HS-27A (cell line): ENCODE data around the gene CYP4F8.
"Not testable (repeated sequence)": the region's sequence is repeated elsewhere in the genome, so short reads cannot be mapped to it uniquely, and the experiment has no call there.

ENCODE experiments used
- DNase-seq: peaks from one replicate; pipeline ENCODE4 v3.0.0-alpha.2; 2012; ENCODE audit warnings: low read depth, missing footprints

The CYP4F8 gene, protein sequence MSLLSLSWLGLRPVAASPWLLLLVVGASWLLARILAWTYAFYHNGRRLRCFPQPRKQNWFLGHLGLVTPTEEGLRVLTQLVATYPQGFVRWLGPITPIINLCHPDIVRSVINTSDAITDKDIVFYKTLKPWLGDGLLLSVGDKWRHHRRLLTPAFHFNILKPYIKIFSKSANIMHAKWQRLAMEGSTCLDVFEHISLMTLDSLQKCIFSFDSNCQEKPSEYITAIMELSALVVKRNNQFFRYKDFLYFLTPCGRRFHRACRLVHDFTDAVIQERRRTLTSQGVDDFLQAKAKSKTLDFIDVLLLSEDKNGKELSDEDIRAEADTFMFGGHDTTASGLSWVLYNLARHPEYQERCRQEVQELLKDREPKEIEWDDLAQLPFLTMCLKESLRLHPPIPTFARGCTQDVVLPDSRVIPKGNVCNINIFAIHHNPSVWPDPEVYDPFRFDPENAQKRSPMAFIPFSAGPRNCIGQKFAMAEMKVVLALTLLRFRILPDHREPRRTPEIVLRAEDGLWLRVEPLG

DNA sequence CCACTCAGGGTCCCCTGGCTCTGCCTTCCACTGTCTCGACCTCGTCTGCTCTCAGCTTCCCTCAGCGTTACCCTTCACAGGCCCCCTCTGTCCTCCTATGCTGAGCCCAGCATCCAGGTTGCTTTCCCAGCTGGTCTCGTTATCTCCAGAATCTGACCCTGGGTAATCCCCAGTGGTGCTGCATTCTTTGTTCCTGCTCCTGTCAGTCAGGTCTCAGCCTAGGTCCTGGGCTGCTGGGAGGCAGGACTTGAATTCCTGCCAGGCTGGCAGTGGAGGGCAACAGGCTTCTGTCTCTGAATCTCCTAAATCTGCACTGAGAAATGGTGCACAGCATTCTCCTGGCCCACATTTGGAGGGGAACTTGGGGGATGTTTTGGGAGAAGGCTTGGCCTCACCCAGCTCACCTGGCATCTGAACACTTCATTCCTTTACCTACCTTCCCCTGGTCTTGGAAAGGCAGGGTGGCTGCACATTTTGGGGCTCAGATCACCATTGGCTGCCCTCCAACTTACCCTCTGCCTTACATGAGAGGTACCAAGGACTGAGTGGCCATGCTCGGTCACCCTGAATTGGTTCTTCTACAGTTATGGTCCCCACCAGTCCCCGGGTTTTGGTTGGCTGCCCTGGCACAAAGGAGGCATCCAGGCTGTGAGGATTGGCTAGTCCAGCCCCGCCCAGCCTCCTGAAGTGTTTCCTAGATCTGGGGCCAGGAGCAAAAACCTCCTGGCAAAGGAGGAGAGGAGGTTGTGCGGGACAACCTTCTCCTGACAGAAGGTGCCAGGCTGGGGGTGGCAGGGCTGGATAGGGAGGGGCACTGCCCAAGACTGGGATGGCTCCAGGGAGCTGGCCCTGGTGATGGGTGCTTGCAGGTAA, at the start of gene CYP4F8:
CYP4F8 (plus strand) TSS at position 712 of the 873 bp plus-strand sequence. CDS start 399 bp downstream, outside the sequence.
- DNase-seq, result no peak

DNA sequence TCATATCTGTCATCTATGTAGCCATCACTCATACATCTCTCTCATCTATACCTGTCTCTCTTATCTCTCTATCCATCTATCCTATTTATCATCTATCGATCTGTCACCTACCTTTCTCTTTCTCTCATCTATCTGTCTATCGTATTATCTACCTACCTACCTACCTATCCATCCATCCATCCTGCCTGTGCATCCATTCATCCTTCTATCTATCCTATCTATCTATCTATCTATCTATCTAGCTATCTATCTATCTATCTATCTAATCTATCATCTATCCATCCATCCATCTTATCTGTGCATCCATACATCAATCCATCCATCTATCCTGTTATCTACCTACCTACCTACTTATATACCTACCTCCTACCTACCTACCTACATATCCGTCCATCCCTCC, 44.6 kb upstream of the CYP4F8 start:
- DNase-seq, result no peak

DNA sequence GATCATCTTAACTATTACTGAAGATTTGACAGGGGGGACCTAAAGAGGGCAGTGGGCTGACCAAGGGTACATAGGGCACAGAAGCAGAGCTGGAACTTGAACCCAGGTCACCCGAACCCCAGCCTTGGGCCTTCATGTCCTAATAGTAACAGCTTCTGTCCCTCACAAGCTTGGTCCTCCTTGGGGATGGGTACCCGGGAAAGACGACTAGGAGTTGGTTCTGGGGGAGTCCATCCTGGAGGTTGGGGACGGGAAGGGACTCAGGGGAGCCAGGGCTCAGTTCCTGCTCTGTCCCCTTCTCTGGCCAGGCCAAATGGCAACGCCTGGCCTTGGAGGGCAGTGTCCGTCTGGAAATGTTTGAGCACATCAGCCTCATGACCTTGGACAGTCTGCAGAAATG, 39.6 kb upstream of the CYP4F8 start:
- no peak for DNase-seq

DNA sequence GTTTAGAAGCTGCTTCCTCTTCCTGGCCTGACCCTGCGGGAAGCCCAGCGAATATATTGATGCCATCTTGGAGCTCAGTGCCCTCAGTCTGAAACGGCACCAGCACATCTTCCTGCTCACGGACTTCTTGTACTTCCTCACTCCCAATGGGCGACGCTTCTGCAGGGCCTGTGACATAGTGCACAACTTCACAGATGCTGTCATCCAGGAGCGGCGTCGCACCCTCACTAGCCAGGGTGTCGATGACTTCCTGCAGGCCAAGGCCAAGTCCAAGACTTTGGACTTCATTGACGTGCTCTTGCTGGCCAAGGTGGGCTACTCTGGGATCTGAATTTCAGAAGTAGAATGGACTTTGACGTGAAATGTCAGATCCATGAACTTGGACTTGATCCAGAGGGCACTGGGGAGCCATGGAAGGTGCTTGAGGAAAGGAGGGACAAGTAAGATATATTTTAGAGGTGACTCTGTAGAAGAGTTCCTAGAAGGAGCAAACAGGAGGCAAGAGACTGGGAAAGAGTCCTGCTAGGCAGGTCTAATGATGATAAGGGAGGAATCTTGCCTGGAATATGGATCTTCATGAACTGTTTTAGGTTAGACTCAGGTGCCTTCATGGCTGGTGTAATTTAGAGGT, 38.4 kb upstream of the CYP4F8 start:
- DNase-seq, result no peak

DNA sequence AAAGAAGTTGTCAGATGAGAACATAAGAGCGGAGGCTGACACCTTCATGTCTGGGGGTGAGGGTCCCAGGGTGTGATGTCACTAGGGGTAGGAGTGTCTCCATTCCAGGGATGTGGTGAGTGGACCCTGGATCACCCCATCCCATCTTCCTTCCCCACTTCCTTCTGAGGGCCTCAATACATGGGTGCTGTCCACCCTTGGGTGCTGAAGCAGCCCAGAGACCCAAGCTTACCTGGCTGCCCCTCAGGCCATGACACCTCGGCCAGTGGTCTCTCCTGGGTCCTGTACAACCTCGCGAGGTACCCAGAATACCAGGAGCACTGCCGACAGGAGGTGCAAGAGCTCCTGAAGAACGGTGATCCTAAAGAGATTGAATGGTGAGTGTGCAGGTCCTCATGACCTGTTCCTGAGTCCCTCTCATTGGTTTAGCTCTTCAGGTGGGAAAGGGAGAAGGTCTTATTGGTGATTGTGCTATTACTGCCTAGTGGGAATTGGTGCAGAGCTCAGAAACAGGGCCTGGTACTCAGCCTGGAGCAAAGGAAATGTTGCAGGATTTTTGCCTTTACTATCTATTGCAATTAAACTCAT, 37.7 kb upstream of the CYP4F8 start:
- DNase-seq, result no peak

DNA sequence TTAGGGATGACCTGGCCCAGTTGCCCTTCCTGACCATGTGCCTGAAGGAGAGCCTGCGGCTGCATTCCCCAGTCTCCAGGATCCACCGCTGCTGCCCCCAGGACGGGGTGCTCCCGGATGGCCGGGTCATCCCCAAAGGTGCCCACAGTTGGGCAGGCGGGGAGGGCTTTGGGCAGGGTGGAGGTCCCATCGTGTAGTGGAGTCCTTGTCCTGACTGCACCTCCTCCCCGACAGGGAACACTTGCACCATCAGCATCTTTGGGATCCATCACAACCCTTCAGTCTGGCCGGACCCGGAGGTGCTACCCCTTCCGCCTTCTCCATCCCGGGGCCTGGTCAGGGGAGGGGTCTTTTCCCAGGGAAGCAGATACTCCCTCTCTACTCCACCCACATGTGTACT, 31.7 kb upstream of the CYP4F8 start:
- no peak for DNase-seq

DNA sequence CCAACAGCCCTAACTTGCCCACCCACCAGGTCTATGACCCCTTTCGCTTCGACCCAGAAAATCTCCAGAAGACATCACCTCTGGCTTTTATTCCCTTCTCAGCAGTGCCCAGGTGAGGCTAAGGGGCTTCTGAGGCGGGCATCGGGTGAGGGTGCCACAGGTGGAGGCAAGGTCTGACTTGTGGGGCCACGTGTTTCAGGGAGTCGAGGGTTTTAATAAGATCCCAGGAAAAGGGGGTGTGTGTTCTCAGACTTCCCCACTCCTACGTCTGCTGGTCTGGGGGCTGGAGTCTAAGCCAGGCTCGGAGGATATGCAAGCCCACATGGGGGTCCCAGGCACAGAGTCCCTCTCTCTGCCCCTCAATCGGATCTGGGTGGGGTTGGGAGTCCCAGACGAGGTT, 30.9 kb upstream of the CYP4F8 start:
- DNase-seq, result no peak

DNA sequence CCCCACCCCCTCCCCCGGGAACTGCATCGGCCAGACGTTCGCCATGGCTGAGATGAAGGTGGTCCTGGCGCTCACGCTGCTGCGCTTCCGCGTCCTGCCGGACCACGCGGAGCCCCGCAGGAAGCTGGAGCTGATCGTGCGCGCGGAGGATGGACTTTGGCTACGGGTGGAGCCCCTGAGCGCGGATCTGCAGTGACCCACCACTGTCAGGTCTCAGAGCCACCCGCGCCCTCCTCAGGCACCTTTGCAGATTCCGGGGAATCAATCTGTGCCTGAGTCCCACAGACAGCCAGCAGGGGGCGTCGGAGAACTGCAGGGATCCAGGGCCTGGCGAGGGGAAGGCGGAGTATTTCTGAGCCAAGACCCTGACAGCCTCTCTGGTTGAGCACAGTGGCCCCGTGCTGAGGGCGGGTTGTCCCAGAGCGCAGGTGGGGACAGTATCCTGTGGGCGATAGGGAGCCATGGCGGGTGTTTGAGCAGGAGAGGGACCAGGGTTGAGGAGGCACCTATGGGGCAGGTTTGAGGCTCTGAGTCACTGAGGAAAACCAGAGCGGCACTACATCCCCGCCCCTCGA, 30.4 kb upstream of the CYP4F8 start:
- DNase-seq, result peak; percentile 4

DNA sequence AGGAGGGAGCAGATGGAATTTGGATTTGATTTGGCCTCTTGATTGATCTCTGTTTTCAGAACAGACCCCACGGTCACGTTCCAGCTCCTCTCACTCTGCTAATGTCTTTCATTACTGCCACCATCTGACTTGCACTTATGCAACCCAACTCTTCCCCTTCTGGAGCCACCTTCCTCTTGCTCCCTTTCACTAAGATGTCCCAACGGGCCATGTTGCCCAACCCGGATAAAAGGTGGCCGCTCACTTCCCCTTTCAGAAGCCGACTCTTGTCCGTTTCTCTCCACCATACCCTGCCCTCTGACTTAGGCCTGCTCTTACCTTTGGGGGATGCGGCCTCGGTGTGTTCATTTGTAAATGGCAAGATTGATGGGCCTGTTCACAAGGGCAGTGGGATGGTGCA, 27.4 kb upstream of the CYP4F8 start:
- no peak for DNase-seq

DNA sequence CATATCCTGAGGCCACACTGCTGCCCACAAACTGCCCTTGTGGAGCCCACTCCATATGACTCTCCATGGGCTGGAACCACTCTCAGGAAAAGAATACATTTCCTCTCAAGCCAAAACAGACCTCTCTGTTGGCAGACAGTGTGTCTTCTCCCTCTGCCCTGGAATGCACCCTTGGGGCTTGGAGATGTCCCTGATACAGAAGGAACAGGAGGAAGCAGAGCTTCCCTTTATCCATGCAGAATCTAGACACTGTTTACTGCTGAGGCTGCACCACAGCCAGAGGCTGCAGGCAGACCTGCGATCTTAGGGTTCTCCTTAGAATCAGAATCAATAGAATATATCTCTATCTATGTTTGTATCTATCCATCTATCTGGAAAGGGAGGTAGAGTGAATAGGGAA, 26.8 kb upstream of the CYP4F8 start:
- DNase-seq, result no peak

DNA sequence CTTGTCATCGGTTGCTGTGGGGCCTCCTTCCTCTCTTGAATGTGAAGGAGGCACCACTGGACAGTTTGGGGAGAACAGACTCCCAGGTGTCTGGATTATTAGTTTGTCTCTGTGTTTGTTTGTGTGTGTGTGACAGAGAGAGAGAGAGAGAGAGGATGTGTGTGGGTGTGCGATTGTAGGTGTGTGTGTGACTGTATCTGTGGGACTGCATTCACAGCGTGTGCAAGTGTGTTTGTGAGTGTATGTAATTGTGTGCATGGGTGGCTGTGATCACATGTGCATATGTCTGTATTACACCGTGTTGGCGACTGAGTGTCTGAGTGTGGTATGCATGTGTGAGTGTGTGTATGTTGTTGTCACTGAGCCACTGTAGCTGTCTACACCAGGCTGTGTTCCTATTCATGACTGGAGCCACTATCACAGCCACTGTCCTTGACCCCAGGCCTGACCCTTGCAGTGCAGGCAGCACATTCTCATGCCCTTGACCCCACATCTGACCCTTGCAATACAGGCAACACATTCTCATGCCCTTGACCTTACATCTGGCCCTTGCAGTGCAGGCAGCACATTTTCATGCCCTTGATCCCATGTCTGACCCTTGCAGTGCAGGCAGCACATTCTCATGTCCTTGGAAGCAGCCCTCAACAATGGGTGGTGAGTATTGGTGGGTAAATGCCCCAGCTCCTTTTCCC, 25.1 kb upstream of the CYP4F8 start:
- no peak for DNase-seq

DNA sequence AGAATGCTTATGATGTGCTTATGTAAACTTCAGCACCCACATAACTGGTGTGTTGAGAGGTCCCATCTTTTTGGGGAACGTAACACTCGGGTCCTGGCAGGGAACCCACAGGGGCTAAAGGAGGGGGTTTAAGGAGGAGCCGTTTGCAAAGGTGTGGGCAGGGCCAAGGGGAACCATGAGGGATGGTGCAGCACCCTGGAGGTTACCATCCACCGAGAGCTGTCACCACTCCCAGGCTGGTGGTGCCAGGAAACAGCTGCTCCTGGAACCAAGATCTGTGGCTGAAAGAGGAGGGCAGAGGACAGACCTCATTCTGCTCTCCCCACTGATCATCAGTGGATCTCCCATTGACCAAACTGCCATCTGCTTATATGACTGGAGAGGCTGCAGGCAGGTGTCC, 23.2 kb upstream of the CYP4F8 start:
- DNase-seq, result no peak

DNA sequence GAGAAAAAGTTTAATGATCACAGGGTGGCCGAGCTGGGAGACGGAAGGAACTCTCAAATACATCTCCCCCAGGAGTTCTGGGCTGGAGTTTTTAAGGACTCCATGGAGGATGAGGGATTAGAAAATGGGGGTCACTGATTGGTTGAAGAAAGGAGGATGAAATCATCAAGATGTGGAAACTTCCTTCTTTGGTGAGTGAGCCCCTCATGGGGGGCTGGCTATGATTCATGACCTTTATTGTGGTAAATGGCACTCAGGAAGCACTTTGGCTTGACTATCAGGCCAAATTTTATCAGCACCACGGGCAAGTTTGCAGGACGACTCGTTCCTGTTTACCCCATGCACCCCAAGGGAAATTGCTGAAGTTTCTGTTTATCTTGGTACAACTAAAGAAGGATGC, 22.5 kb upstream of the CYP4F8 start:
- DNase-seq, result not testable (repeated sequence)

DNA sequence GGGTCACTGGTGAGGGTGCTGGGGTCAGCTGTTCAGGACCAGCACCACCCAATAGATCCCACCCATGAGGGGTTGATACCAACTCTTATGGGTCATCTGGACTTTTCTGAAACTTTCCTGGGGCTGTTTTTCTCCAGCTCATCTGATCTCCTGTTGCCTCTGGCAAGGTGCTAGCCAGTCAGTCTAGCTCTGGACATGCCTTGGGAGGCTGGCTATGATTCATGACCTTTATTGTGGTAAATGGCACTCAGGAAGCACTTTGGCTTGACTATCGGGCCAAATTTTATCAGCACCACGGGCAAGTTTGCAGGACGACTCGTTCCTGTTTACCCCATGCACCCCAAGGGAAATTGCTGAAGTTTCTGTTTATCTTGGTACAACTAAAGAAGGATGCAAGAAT, 21.3 kb upstream of the CYP4F8 start:
- not testable (repeated sequence) for DNase-seq

DNA sequence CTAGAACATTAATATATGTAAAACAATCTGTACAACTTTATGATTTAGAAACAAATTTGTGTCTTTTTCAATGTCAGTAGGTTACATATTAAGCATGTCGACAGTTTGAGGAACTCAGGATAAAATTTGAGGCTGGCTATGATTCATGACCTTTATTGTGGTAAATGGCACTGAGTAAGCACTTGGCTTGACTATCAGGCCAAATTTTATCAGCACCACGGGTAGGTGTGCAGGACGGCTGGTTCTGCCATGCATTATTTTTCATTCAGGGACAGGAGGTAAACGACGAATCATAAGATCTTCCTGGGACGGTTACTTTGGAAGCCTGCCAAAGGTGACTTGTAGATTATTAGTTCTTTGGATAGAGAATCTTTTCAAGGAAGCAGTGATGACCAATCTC, 19.9 kb upstream of the CYP4F8 start:
- no peak for DNase-seq

DNA sequence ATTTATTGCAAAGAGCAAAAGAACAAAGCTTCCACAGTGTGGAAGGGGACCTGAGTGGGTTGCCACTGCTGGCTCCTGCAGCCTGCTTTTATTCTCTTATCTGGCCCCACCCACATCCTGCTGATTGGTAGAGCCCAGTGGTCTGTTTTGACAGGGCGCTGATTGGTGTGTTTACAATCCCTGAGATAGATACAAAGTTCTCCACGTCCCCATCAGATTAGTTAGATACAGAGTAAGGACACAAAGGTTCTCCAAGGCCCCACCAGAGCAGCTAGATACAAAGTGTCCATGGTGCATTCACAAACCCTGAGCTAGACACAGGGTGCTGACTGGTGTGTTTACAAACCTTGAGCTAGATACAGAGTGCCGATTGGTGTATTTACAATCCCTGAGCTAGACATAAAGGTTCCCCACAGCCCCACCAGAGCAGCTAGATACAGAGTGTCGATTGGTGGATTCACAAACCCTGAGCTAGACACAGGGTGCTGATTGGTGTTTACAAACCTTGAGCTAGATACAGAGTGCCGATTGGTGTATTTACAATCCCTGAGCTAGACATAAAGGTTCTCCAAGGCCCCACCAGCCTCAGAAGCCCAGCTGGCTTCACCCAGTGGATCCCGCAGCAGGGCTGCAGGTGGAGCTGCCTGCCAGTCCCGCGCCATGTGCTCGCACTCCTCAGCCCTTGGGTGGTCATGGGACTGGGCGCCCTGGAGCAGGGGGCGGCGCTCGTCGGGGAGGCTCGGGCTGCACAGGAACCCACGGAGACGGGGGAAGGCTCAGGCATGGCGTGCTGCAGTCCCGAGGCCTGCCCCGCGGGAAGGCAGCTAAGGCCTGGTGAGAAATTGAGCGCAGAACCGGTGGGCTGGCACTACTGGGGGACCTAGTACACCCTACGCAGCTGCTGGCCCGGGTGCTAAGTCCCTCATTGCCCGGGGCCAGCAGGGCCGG, 6.8 kb upstream of the CYP4F8 start:
- not testable (repeated sequence) for DNase-seq

DNA sequence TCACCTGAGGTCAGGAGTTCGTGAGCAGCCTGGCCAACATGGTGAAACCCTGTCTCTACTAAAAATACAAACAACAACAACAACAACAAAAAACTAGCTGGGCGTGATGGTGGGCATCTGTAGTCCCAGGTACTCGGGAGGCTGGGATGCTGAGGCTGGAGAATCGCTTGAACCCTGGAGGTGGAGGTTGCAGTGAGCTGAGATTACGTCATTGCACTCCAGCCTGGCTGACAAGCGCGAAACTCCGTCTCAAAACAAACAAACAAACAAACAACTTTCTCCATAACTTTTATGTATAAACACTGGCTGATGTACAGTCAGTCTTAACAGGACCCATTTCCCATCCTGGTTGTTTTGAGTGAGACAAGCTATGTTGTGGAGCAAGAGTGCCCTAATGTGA, 5.8 kb upstream of the CYP4F8 start:
- DNase-seq, result no peak

DNA sequence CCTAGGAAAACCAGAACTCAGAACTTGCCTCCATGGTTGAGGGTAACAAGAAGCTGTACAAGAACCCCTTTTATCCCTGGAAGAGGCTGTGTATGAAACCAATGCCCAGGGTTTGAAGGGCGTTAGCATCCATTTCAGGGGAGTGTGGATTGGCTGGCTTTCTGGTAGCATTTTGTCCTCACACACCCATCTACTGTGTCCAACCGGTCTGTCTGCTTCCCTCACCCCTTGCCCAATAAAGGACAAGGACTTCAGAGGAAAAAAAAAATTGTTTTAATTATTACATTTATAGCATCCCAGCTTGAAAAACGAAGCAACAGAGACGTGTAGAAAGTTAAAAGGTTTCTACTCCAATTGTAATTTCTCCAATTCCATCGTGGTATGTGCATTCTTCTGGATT, 2.7 kb upstream of the CYP4F8 start:
- no peak for DNase-seq

DNA sequence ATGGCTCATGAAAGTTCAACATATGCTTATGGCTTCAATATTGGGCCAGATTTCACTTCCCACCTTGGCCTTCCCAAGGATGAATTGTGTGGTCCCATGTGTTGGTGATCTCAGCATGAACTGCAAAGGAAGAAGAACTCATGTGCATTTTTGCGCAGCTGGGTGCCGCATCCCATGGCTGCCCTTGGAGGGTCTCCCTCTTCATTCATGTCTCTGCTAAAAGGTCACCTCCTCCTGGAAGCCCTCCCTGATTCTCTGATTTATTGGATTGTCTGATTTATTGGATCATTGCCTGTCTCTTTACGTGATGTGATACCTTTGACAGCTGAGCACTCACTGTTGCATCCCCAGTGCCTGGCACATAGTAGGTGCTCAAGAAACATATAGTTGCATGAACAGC, 1.7 kb upstream of the CYP4F8 start:
- no peak for DNase-seq

DNA sequence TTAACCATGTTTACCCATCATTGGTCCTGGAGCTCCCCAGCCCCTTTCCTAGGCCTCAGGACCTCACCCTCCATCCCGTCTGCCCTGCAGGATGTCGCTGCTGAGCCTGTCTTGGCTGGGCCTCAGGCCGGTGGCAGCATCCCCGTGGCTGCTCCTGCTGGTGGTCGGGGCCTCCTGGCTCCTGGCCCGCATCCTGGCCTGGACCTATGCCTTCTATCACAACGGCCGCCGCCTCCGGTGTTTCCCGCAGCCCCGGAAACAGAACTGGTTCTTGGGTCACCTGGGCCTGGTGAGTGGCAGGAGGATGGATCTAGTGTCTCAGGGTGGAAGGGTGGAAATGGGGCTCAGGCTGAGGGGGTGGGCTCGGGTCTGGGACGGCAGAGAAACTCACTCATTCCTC, 508 bp downstream of the CYP4F8 start:
- no peak for DNase-seq
